NCI-H446 treated with DMSO at 0.1 percent for 48 hours (cell line): ENCODE results near the gene BCLAF1.
"Not testable (repeated sequence)": the region's sequence is repeated elsewhere in the genome, so short reads cannot be mapped to it uniquely, and the experiment has no call there.

Experiments
- DNase-seq: peaks from one replicate; lab custom pipeline; 2025; lab: John Stamatoyannopoulos, UW

BCLAF1 gene

DNA sequence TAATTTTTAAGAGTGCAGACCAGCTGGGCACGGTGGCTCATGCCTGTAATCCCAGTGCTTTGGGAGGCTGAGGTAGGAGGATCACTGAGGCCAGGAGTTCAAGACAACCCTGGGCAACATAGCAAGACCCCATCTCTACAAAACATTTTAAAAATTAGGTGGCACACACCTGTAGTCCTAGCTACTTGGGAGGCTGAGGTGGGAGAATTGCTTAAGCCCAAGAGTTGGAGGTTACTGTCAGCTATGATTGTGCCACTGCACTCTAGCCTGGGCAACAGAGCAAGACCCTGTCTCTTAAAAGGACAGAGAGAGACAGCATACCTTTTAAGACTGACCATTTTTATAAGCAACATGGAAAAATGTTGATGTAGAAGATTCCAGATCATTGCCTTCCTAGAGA lies 18.8 kb upstream of the BCLAF1 start:
- DNase-seq, result not testable (repeated sequence)

DNA sequence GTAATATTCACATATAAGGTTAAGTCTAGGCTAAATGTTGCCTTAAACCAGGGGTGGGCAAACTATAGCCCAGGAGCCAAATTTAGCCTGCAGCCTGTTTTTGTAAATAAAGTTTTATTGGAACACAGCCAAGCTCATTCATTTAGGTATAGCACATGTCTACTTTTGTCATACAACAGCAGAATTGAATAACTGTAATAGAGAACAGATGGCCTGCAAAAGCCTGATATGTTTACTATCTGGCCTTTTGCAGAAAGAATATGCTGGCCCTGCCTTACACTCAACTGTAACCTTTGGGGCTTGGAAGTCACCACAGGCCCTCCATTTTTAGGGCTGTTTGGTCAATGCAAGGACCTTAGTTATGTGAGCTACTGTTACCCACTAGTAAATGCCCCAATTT lies 17.7 kb upstream of the BCLAF1 start:
- peak; percentile 31 for DNase-seq

DNA sequence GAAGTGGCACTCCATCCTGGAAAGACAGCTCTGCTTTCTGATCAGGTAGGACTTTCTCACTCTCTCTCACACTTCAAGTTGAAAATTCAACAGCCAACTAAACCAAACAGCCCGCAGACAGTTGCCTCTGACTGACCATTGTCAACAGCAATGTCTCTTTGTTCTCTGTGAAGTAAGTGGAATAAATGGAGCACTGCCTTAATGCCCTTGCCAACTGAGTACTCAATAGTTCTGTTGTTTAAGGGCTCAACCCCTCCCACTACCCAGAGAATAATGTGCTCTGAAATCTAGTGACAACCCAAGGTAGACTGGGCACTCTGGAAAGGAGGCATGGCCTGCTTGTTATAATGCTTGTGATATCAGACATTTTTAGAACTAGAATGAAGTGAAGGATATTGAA lies 16.8 kb upstream of the BCLAF1 start:
- no peak for DNase-seq

DNA sequence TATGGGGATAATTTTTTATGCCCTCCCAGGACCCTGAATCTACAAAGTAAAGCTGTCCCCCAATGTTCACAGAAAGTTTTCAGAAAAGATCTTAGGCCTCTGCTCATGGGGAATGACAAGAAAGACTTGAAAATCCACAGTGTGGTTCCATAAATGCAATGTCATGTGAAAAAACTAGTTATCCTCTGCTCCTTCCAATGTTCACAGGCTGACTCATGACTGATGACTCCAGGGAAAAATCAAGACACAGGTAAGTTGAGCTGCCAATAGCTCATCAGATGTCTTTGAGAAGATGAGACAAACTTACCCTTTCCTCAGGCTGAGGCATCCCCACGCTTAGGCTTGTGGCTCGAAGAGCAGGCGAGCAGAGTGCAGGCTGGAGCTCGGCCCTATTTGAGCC lies 14.8 kb upstream of the BCLAF1 start:
- DNase-seq, result no peak

DNA sequence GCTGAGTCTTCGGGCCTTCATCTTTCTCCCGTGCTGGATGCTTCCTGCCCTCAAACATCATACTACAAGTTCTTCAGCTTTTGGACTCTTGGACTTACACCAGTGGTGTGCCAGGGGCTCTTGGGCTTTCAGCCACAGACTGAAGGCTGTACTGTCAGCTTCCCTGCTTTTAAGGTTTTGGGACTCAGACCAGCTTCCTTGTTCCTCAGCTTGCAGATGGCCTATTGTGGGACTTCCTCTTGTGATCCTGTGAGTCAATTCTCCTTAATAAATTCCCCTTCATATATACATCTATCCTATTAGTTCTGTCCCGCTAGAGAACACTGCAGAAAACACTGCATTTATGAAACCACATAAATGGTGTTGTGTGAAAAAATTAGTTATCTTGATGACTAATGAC lies 13.9 kb upstream of the BCLAF1 start:
- DNase-seq, result no peak

DNA sequence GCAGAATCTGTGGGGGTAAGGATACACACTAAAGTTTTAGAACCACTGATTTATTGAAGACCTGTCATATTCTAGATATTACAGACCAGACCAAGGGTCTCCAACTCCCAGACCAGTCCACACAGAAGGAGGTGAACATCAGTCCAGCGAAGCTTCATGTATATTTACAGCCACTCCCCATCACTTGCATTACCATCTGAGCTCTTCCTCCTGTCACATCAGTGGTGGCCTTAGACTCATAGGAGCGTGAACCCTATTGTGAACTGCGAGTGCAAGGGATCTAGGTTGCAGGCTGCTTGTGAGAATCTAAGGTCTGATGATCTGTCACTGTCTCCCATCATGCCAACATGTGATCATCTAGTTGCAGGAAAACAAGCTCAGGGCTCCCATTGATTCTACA lies 5.0 kb upstream of the BCLAF1 start:
- no peak for DNase-seq

DNA sequence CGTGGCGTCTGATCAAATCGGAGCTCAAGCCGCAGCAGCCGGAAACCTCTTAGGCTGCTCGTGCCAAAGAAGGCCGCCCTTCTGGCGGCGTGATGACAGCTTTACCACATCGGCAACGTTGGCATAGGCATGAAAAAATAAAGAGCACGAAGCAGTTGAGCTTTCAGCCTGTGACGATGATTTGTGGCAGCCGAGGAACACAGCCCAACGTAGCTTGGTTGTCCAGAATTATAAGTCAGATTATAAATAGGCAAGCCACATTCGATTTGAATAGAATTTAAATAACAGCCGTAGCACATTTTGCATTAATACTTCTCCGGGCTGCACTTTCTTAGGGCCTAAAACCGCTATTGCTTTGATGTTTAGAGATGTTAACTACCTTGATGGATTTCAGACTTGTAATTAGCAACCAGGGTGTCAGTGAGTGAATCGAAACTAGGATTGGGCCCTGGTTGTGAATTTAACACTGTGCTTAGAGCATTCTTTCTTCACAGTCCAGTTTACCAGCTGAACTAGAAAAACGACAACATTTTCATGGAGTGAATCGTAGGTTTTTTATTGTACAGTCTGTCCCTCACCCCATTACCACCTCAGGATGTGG lies 864 bp upstream of the BCLAF1 start:
- DNase-seq, result peak; percentile 84

DNA sequence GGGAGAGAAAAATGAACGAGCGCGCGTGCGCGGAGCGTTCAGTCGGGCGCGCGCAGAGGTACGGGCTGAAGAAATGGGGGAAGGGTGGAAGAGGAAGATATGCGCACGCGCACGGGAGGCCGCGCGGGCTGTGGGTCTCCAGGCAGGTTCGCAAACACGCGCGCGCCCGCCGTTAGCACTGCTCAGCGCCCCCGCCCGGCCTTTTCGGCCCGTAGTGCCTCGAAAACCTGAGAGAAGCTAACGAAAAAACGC lies 393 bp downstream of the BCLAF1 start:
- DNase-seq, result peak; percentile 73

DNA sequence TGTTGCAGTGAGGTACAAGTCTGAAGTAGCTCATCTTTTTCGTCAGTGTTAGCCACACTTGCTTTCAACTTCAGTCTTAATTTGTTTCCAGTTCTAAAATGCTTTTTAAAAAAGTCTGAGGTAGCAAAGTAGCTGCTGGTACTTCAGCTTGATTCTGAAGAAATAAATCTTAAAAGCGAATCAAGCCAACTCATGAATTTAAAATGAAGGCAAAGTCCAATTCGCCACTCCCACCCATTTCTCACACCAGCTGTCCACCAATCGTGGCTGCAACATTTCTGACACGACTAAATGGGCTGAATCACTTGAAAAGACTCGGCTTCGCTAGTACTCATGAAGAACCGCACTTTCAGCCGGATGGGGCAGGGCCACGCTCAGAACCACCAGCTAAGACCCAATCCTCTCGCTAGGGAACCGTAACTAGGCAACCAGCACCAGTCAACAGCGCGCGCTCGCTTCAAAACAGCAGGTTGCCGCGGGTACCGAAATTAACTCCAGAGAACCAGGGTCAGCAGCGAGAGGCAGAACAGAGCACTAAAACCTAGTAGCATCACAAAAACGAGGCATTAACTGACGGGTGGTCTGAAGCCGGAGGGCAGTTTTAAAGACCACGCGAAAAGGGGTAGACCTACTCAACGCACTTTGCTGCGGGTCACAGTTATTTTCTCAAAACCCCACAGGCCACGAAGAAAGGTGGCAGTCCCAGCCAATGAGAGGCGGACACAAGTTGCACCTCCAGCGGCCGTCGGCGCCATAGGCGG lies 900 bp downstream of the BCLAF1 start:
- DNase-seq, result peak; percentile 46

DNA sequence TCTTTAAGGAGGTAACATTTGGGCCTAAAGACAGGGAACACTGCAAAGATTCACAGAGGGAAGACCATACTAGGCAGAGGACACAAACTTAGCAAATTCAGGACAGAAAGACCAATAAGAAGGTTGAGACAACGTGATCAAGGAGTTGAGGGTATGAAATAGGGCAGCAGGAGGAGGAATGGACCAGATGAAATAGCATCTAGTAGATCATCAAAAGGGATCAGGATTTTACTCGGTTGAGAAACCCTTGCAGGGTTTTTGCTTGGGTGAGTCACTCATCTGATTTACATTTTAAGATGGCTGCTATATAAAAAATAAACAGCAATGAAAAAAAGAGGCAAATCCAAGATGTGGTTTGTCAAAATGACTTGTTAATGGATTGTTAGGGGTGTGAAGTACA lies 4.7 kb downstream of the BCLAF1 start:
- DNase-seq, result no peak

DNA sequence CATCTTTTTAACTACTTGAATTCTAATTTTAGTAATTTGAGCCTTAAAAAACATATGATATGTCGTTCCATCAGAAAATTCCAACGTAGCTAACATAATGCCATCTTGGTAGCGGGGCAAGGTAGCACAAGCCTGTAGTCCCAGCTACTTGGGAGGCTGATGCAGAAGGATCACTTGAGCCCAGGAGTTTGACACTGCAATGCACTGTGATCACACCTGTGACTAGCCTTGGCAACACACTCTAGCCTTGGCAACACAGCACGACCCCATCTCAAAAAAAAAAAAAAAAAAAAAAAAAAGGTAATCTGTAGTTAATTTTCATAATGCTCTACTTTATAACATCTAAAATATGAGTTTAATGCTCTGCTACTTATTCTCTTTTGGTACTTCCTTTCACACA lies 6.7 kb downstream of the BCLAF1 start:
- no peak for DNase-seq

DNA sequence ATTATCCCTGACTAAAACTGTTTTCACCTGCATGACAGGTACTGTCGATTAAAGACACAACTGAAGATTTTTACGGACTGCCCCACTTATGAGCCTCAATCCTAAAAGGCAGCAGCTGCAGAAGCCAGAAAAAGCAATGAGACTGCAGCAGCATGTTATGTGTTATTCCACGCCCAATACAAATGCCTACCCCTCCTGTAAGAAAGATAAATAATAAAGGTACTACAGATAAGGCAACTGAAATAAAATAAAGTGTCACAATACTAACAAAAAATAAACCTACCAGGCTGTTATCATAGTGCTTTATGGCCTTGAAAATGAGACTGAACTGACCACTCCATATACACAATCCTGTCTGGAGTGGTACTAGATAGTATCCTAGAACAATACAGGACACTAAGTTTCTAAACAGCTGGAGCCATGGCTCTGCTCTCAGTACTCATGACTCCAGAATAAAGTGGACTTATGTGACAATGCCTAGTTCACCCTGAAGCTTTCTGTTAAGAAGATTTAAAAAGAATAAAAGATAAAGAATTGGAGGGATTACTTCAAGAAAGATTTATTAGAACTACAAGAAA lies 9.5 kb downstream of the BCLAF1 start:
- no peak for DNase-seq

DNA sequence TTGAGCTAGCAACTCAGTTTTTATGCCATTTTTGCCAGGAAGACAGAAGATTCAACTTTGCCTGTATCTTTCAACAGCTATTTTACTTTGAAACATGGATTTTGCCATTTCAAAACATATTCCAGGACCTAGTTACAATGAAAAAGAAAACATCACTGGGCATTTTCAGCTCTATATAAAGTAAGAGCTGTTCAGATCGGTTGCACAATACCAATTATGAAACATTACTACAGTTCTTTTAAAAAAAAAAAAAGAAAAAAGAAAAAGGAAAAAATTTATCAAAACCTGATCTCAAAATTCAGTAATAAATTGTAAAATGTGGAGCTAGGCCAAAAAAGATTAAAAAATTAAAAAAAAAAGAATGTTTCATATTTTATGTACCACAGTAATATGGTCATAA lies 15.6 kb downstream of the BCLAF1 start:
- DNase-seq, result no peak

DNA sequence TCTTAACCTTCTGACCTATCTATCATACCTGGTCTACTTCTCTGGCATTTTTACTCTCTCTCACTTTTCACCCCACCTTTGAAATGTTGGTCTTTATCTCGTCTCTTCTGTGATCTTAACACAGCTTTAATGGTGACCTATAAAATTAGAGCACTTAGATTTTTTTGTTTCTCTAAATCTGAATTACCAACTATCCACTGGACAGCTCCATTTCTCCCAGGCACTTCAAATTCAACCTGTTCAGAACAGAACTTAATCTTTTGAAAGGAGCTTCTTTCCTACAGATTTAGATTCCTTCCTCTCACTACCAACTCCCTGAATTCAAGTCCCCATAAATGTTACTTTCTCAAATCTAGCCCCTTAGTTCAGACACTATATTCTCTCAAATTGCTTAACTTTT lies 24.5 kb downstream of the BCLAF1 start:
- DNase-seq, result no peak

DNA sequence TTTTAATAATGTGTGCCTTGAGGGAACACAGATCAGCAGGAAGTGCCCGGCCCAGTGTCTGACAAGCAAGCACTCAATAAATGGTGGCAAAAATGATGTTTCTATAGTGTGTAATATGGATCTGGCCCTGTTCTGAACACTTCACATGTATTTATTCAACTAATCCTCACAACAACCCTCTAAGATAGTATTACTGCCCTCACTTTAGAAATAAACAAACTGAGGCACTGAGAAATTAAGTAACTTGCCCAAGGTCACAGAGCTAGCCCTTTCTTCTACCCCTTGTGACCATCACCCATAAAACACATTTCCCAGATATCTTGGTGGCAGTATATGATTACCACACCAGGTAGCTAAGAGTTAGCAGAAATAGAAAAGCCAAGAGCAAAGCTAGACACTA lies 26.7 kb downstream of the BCLAF1 start:
- DNase-seq, result no peak

DNA sequence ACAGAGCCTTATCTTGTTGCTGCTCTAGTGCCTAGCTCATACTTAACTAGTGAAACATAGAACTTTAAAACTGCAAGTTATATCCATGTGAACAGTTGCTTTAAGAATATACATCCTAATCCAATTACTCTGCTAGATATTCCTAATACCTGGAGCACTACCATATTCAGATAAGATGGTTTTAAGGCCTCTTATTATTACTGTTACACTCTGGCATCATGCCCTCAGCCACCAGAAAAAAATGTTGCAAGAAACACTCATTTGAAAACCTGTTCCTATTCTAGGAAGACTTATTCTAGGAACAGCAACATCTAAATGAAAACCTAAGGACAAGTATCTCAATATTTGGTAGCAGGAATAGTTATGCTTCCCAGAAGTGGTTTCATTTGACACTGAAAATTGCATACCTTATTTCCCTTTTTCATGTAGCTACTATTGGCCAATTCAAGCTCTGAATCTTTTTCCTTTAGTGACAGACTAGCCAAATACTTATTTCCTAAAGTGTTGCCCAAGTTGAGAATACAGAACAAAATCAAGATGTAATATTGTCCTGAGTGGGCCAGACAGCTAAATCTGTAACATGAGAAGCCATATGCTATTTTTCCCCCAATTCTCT lies 34.7 kb downstream of the BCLAF1 start:
- DNase-seq, result no peak

DNA sequence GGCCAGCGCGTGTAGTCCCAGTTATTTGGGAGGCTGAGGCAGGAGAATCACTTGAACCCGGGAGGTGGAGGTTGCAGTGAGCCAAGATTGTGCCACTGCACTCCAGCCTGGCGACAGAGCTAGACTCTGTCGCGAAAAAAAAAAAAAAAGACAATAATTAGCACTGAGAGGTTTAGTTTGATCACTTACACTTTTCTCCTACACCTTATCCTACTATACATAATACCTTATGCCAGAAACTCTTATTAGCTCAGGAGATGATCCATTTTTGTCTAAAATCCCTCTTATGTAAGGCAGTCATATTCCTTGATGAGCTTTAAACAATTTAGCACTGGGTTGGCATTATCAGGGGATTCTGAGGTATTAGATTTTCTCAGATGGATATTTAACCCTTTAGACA lies 35.9 kb downstream of the BCLAF1 start:
- no peak for DNase-seq

DNA sequence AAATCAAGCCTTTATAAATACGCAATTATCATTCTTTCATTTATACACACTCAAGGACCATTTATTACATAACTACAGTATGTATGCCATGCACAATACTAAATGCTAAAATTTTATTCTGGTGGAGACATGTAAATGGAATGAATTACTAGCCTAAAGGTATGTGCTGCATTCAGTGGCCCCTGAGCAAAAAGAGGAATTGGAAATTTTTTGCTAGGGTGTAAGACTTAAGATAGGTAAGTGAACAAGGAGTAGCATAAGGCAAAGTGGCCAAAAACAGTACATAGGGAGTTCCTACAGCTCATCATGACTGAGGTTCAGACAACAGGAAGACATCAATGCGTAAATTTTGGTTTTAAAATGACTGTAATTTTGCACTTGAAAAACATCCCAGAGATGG lies 37.2 kb downstream of the BCLAF1 start:
- DNase-seq, result no peak

DNA sequence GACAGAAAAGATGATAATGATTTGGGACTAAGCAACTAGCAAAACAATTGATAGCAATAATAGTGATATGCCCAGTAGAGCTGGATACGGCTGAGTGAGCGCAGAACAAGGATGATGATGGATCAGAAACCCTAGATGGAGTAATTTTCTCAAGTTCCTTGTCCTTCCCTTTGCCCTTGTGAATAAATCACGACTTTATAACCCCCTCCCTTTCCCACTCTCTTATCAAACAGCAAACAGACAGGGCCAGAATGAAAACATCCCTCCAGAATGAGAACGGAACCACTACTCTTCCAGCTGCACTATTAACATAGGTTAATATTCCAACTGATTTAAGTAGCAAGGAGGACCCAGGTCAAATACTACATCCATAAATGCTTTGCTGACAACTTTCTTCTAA lies 38.3 kb downstream of the BCLAF1 start:
- no peak for DNase-seq

DNA sequence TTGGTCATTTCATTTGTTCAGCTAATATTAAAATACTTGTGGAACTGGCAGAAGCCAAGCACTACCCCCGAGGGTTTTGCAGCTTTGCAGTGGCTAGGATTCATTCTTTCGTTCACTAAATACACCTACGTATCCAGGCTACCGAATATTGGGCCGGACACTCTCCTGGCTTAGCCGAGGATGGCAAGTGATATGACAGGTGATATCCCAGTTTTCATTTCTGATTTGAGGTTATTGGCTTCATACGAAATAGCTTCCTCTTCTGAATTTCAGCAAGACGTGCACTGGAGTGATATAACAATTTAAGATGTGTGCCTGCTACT lies 39.0 kb downstream of the BCLAF1 start:
- DNase-seq, result no peak

DNA sequence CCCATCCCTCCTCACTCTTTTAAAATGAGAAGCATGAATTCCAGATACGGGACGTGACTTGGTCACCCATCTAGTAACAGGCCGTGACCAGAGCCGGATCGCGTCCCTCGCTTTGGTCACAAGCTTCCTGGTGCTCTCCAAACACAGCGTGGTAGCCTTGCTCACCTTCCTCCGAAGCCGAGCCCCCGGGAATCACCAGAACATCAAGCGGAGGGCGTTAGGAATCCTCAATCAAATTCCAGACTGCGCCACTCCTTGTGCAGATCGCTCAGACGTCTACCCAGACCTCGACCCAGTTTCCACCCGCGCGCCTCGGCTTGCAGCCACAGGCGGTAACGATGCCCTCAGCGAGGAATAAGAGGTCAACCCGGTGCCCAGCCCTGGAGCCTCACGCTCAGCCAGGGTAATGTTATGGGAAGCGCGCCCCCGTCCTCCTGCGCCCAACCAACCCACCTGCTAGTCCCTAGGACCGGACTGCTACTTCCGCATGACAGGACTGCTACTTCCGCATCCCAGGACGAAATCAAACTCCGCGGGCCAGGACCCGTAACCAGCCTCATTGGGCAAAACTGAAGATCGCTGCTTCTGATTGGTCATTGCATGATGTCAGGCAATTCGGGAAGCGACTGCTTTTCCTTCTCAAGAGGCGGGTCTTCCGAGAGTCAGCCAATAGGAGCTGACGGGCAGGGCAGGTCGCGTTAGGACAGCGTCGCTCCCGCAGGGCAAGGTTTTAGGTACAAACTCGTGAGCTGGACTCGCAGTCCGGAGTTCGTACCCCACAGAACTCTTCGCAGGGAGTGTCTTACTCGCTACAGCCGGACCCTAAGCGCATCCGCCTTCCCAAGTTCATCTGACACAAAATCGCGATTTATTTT lies 39.6 kb downstream of the BCLAF1 start, which contains the start of gene MTFR2:
Gene MTFR2, minus strand, starts transcription at position 501 of the 875 bp plus-strand sequence. CDS start 1,212 bp downstream, outside the sequence.
- DNase-seq, result peak; percentile 96

DNA sequence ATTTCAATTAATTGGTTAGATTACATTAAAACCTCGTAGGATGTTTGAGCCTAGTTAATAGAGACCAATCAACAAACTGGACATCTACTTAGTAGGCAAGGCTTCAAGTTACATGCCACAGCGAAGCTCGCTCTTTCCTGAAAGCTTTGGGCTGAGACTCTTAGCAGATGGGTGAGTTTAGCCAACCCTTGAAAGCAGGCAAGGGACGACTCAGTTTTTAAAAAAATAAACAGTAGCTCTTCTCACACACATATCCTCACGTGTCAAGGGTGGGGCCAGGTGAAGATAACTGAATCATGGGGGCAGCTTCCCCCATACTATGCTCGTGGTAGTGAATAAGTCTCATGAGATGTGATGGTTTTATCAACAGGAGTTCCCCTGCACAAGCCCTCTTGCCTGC lies 40.3 kb downstream of the BCLAF1 start:
- no peak for DNase-seq
